Testis (tissue), 2 donors: ENCODE data around the gene ELK3.

Experiments used
- CTCF ChIP-seq, 3 experiments: fragments of 450-650 bp in 2 of 3; fragments of 200-600 bp in 1 of 3; sonication (generic) in 1 of 3; IDR thresholded peaks; one replicate each; pipeline ENCODE4 v1.5.1; 2016 to 2019; ENCODE audit warnings: antibody characterized with exemption in 3 of 3, mild to moderate bottlenecking in 2 of 3, moderate library complexity in 1 of 3
- POLR2A ChIP-seq: fragments of 450-650 bp; IDR thresholded peaks from one replicate; pipeline ENCODE4 v1.6.1; 2017; ENCODE audit warnings: antibody characterized with exemption, mild to moderate bottlenecking, moderate library complexity

DNA sequence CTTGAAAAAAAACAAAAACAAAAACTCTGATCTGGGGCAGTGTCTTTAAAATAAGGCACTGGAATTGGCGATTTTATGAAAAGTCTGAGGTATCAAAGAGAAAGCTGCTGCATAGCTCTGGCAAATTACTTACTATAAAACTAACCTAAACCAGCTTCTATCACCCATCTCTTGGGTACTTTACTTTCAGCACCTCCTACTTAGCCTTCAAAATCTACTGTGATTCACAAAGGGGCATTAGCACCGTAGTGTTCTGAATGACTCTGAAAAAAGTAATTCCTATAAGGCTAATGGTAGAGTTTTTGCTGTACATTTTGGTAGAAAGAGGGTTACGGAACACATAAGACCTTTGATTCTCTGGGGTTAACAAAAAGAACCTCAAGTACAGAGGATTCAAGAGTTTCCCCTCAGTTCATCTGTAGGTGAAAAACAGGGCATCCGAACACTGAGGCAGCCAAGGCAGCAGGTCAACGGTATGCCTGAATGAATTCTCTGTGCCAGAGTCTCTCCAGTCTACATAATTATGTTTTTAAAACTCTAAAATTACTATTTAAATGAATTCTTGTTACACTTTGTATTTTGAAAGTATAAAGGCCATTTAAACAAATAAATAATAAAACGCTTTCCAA, 101.5 kb downstream of the ELK3 start:
- TF ChIP-seq POLR2A (no peak), CTCF (IDR thresholded peaks at IDR 0.05) (no peak)
